Body of pancreas (tissue), 4 donors: Measurements from ENCODE around the gene ALDH1B1.

Experiments used
- CTCF ChIP-seq, 7 experiments: fragments of 450-650 bp in 4 of 7; fragments of 200-600 bp in 3 of 7; sonication (generic) in 3 of 7; IDR thresholded peaks; one replicate each; pipeline ENCODE4 v1.5.1; 2016 to 2019; ENCODE audit warnings: antibody characterized with exemption in 7 of 7
- POLR2A ChIP-seq, 3 donors: fragments of 450-650 bp; IDR thresholded peaks; one replicate each; pipeline ENCODE4 v1.6.1; 2016; ENCODE audit warnings: antibody characterized with exemption in 3 of 3, mild to moderate bottlenecking in 2 of 3

GRCh38 chr9:38415856-38416255, 23.4 kb downstream of the ALDH1B1 start:
- TF ChIP-seq POLR2A (IDR thresholded peaks at IDR 0.05) (no peak), CTCF (IDR thresholded peaks at IDR 0.05) (no peak)
